ENCODE results near the gene INKA2. TPM values are rescaled to one million over a fixed set of nuclear protein-coding genes. Genes with fewer than 3 reads are reported as not detected.
A peak's percentile ranks its signal among the peaks of the same experiment; 100 is the strongest.

The INKA2 gene
- polyA plus RNA-seq, 1 of the 3 experiments (the other 2 are of a cell fraction): 1.1 TPM

DNA sequence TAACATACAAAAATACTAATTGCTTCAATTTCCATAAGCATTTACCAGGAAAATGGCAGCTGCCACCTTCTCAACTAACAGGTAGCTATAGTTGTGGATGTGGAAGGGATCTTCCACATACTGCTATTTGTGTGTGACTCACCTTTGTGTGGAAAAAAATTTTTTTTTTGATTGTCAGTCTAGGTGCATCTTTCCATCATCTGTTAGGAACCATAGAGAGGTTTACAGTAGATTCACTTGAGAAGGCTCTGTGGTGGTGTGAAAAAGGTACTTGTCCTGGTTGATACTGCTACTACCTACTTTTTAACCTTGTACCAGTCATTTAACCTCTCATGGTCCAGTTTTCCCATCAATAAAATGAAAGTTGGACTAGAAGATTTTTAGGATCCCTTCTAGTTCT, 29.4 kb upstream of the INKA2 start (continued):
- no peak for TF ChIP-seq YY1 (IDR thresholded peaks at IDR 0.05; ENCODE audit: low read depth)
- no peak for TF ChIP-seq GABPA (IDR thresholded peaks at IDR 0.05; ENCODE audit: low read depth)
- no peak for TF ChIP-seq CHD2 (IDR thresholded peaks at IDR 0.05; ENCODE audit: low read length, partially characterized antibody)
- no peak for TF ChIP-seq RXRA (IDR thresholded peaks at IDR 0.05; ENCODE audit: borderline replicate concordance, low read depth)

DNA sequence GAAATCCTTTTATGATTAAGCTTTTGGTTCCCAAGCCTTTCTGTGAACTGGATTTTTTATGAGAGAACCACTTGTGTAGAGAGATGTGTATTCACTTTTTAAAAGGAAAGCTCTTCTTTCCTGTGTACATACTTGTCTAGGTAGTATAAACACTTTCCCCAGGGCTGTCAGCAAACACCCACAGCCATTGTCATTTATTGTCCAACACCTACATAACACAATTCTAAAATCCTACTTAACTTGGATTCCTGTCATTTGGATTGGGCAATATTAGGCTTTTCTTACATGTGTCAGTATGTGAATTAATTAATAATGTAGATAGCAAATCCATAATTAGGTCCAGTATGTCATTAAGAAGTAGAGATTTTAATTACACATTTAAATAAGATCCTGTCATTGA, 28.8 kb upstream of the INKA2 start:
- POLR2A ChIA-PET: no interaction called here
- Histone ChIP-seq H2AFZ (ENCODE audit: low read depth) (no peak overlapping the region), H3K27ac (ENCODE audit: low read depth in 2 of 2, low read length in 1 of 2) (no peak overlapping the region), H3K9me3 (no peaks in the 10 kb centered on the region), H3K4me1 (ENCODE audit: control insufficient read depth in 1 of 2, insufficient read depth in 2 of 2, low read depth in 1 of 2, low read length in 1 of 2) (no peaks in the 10 kb centered on the region), H3K4me2 (no peak overlapping the region), H3K4me3 (ENCODE audit: low read depth in 2 of 2, low read length in 1 of 2) (no peak overlapping the region), H3K9me2 (no peaks in the 10 kb centered on the region), H4K20me1 (ENCODE audit: insufficient read depth) (no peaks in the 10 kb centered on the region; the same call in 1 of the 2 replicates), H3K9ac (no peak overlapping the region), H3K27me3 (ENCODE audit: insufficient read depth) (no peaks in the 10 kb centered on the region), H3K79me2 (ENCODE audit: insufficient read depth) (peaks cover 12% of the 10 kb centered on the region; the same call in 1 of the 2 replicates), H3F3A (replicated peaks; ENCODE audit: insufficient read depth) (peaks cover 14% of the 10 kb centered on the region), H3K36me3 (replicated peaks in 1 of 2; ENCODE audit: control insufficient read depth in 1 of 2, insufficient read depth in 2 of 2, low read length in 1 of 2) (peaks cover 60 to 62% of the 10 kb centered on the region in 2 experiments)
- DNase-seq: no peak
- TF ChIP-seq, protein P1, sequence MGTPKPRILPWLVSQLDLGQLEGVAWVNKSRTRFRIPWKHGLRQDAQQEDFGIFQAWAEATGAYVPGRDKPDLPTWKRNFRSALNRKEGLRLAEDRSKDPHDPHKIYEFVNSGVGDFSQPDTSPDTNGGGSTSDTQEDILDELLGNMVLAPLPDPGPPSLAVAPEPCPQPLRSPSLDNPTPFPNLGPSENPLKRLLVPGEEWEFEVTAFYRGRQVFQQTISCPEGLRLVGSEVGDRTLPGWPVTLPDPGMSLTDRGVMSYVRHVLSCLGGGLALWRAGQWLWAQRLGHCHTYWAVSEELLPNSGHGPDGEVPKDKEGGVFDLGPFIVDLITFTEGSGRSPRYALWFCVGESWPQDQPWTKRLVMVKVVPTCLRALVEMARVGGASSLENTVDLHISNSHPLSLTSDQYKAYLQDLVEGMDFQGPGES (IDR thresholded peaks at IDR 0.05; ENCODE audit: low read depth, low read length): no peak
- TF ChIP-seq, protein P2, sequence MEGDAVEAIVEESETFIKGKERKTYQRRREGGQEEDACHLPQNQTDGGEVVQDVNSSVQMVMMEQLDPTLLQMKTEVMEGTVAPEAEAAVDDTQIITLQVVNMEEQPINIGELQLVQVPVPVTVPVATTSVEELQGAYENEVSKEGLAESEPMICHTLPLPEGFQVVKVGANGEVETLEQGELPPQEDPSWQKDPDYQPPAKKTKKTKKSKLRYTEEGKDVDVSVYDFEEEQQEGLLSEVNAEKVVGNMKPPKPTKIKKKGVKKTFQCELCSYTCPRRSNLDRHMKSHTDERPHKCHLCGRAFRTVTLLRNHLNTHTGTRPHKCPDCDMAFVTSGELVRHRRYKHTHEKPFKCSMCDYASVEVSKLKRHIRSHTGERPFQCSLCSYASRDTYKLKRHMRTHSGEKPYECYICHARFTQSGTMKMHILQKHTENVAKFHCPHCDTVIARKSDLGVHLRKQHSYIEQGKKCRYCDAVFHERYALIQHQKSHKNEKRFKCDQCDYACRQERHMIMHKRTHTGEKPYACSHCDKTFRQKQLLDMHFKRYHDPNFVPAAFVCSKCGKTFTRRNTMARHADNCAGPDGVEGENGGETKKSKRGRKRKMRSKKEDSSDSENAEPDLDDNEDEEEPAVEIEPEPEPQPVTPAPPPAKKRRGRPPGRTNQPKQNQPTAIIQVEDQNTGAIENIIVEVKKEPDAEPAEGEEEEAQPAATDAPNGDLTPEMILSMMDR (IDR thresholded peaks at IDR 0.05): no peak
- TF ChIP-seq RXRA (IDR thresholded peaks at IDR 0.05; ENCODE audit: borderline replicate concordance, low read depth): no peak
- no peak for TF ChIP-seq RCOR1 (IDR thresholded peaks at IDR 0.05; ENCODE audit: low read length)
- TF ChIP-seq, protein P3, sequence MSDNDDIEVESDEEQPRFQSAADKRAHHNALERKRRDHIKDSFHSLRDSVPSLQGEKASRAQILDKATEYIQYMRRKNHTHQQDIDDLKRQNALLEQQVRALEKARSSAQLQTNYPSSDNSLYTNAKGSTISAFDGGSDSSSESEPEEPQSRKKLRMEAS (IDR thresholded peaks at IDR 0.05; ENCODE audit: low read depth): no peak
- no peak for TF ChIP-seq TCF12 (IDR thresholded peaks at IDR 0.05)
- no peak for TF ChIP-seq JUND (IDR thresholded peaks at IDR 0.05)
- TF ChIP-seq EP300 (IDR thresholded peaks at IDR 0.05; ENCODE audit: borderline replicate concordance in 1 of 2, low read depth in 1 of 2, low read length in 1 of 2): no peak
- CTCF ChIA-PET: interaction anchor here (0.8 to 5.8 kb wide), 14 partner anchors 10 to 569 kb away, joined by 3 to 64 read pairs (median 4); partner anchors contain the start of gene DDX20

DNA sequence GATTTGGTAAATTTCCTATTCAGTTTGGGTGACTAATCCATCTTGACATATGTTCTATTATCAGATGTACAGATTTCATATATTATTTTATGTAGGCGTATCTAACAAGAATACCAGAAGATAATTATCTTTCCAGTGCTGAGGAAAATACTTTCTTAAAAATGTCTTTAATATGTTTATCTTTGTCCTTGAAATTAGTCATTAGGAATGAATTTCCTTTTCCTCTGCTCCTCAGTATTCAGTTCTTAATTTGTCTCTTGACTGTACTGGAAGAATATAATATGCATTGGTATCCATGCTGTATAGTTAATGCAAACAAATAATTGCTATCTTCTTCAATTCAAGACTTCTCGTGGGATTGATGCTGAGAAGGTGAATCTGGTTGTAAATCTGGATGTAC, 23.1 kb upstream of the INKA2 start:
- H3K9ac ChIP-seq: peak overlapping the region; percentile 20; the same call in 1 of the 2 replicates
- no peaks in the 10 kb centered on the region for H3K27me3 ChIP-seq (ENCODE audit: insufficient read depth)
- H3K4me1 ChIP-seq (ENCODE audit: control insufficient read depth in 1 of 2, insufficient read depth in 2 of 2, low read depth in 1 of 2, low read length in 1 of 2): peaks cover 0 to 14% of the 10 kb centered on the region in 2 experiments; a peak in 1 of 4 replicates
- TF ChIP-seq GATA2 (CRISPR knock-in tag; IDR thresholded peaks at IDR 0.05) (no peak), GABPA (IDR thresholded peaks at IDR 0.05; ENCODE audit: low read depth) (no peak), FOXJ3 (CRISPR knock-in tag; IDR thresholded peaks at IDR 0.05) (no peak), CHD2 (IDR thresholded peaks at IDR 0.05; ENCODE audit: low read length, partially characterized antibody) (no peak), TAF1 (IDR thresholded peaks at IDR 0.05; ENCODE audit: borderline replicate concordance, low read depth, low read length) (no peak)
- no peaks in the 10 kb centered on the region for H3K9me2 ChIP-seq
- ChIA-PET CTCF (interaction anchor here (1.0 to 3.3 kb wide), 2 partner anchors 47 to 1001 kb away, joined by 3 to 15 read pairs; no protein-coding TSS in a partner anchor), POLR2A (no interaction called here)
- H3K9me3 ChIP-seq: no peaks in the 10 kb centered on the region
- peak overlapping the region; percentile 43; the same call in 1 of the 2 replicates for H3K4me2 ChIP-seq
- WGBS (ENCODE audit: low lambda C conversion rate): 62% methylated on average over 2 of the region's 2 CpGs
- H3K4me3 ChIP-seq (ENCODE audit: low read depth in 2 of 2, low read length in 1 of 2): no peak overlapping the region
- H3K36me3 ChIP-seq (replicated peaks in 1 of 2; ENCODE audit: control insufficient read depth in 1 of 2, insufficient read depth in 2 of 2, low read length in 1 of 2): peaks cover 69 to 78% of the 10 kb centered on the region in 2 experiments
- H3K79me2 ChIP-seq (ENCODE audit: insufficient read depth): peaks cover 39% of the 10 kb centered on the region
- H3F3A ChIP-seq (replicated peaks; ENCODE audit: insufficient read depth): peaks cover 16% of the 10 kb centered on the region
- H2AFZ ChIP-seq (ENCODE audit: low read depth): no peak overlapping the region
- no peaks in the 10 kb centered on the region for H4K20me1 ChIP-seq (ENCODE audit: insufficient read depth)
- DNase-seq: no peak
- H3K27ac ChIP-seq (ENCODE audit: low read depth in 2 of 2, low read length in 1 of 2): peak overlapping the region in 1 of 2 experiments; percentile 41; a peak in 1 of 4 replicates
